VCaP (cell line): ENCODE data around the gene TPO.

Experiments used
- H3K27ac ChIP-seq: fragments of 450-650 bp; 2 replicates; pipeline ENCODE4 v1.5.1; 2017
- TF ChIP-seq, protein P1 (sequence below): fragments of 450-650 bp; conservative IDR thresholded peaks from 2 replicates; pipeline ENCODE4 v1.5.1; 2017; ENCODE audit warnings: mild to moderate bottlenecking, moderate library complexity

The TPO gene

DNA sequence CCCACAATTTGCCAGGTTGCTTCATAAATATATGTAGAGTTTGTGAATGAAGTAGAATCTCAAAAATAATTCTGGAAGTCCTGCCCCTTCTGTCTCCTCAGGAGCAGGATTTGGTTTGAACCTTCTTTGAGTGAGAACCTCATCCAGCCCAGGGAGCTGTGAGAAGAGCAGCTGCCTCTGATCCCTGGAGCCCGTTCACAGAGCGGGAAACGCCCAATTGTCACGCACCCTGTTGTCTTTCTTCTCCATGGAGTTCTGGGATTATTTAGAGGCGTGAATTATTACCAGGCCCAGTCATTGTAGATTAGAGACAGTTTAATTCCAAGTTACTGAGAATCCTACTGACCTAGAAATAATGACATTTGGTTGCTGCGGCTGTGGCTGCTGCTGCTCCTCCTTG is 66.1 kb downstream of the TPO start:
- no peak overlapping the region; the same call in 1 of the 2 replicates for H3K27ac ChIP-seq
- TF ChIP-seq, protein P1, sequence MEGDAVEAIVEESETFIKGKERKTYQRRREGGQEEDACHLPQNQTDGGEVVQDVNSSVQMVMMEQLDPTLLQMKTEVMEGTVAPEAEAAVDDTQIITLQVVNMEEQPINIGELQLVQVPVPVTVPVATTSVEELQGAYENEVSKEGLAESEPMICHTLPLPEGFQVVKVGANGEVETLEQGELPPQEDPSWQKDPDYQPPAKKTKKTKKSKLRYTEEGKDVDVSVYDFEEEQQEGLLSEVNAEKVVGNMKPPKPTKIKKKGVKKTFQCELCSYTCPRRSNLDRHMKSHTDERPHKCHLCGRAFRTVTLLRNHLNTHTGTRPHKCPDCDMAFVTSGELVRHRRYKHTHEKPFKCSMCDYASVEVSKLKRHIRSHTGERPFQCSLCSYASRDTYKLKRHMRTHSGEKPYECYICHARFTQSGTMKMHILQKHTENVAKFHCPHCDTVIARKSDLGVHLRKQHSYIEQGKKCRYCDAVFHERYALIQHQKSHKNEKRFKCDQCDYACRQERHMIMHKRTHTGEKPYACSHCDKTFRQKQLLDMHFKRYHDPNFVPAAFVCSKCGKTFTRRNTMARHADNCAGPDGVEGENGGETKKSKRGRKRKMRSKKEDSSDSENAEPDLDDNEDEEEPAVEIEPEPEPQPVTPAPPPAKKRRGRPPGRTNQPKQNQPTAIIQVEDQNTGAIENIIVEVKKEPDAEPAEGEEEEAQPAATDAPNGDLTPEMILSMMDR: no peak

DNA sequence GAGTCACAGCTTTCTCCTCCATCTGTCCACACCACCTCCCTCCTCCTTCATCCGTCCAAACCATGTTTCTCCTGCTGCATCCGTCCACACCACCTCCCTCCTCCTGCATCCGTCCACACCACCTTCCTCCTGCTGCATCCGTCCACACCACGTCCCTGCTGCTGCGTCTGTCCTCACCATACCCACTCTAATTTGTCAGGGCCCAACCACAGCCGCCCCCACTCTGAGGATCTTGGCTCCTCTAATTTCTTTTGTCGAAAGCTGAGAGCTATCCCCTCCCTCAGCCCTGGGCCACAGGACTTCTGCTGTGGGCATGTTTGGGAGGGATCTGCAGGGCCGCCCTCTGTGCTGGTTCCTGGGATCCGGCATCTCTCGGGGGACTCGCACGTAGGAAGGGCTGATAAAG is 67.4 kb downstream of the TPO start:
- no peak overlapping the region for H3K27ac ChIP-seq
- TF ChIP-seq, protein P1: no peak

DNA sequence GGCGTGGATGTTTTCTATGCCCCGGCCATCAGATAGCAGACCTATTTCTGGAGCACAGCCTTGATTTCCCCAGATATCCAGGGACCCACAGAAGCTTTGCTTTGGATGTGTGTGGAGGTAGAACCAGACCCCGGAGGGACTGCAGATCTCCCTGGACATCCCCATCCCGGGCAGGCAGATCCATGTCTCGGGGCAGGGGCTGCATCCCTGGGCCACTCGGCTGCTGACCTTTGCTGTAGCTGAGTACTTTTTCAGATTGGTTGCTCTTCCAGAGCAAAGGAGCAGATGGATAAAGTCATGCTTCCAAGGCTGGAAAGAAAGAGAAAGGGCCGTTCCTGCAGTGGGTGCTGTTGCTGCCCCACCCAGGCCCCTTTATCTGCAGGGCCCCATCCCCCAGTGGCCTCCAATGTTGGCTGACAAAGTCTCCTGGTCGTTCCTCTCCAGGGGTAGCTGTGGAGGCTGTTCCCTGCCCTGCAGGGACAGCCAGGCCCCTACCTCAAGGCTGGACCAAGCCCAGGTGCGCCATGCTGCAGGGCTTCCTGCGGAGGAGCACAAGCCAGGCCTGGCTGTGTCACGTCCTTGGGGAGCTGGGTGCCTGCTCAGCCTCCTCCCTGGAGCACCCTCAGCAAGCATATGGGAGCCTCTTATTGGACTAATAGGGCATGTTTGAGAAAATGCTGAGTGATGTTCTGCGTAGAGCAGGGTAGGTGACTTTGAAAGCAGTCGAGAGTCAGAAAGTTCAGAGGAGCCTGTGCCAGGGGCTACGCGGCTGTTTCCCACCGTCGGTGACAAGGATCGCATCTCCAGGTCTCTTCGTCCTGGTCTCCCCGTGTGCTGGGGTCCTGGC is 68.4 kb downstream of the TPO start:
- no peak overlapping the region for H3K27ac ChIP-seq
- TF ChIP-seq, protein P1: no peak

DNA sequence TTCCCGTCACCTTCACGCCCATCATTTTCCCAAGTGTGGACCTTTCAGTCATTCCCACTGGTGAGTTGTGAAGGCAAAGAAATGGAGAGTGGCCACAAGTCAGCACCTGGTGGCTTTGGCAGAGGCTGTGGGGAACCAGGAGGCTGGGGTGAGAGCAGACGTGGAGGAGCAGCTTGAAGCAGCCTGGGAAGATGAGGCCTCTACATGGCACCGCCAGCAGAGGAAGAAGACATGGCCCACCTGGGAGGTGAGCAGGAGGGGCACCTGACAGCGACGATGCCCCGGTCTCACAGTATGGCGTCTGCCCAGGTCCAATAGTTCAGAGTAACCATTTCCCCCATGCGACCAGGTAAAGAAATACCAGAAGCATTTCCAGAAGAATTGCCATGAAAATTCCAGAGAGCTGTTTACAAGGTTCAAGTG is 69.0 kb downstream of the TPO start:
- H3K27ac ChIP-seq: no peak overlapping the region
- TF ChIP-seq, protein P1: no peak

DNA sequence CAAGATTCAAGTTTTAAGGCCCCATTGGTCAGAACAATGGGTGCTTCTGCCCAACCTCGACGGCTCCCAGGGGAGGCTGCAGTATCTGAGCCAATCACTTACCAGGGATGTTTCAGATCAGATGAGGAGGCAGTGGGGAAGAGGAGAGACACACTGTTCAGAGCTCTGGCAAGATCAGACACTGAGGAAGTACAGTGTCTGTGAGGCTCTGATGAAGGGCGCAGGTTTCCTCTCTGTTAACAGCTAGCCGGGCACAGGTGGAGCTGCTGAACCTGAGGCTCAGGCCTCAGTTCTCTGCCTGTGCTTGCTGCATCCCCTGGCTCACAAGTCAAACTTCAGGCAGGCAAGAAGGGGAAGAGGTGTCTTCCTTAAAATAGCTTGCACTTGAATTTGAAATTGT is 69.7 kb downstream of the TPO start:
- TF ChIP-seq, protein P1: no peak
- H3K27ac ChIP-seq: no peak overlapping the region

DNA sequence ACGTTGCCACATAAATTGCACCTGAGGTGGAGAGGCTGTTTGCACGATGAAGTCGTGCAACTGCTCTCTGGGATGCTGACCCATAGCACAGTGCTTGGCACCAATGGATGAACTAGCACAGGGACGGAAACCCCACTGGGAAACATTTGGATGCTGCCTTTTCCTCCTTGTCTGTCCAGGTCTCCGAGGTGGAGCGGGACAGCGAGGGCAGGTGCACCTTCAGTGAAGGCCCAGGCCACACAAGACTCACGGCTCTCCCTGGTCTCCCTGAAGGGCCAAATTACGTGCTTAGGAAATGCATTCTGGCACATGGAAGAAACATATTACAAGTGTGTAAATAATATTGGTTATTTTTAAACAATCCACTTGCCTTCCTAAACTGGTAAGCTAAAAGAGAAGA is 70.3 kb downstream of the TPO start:
- H3K27ac ChIP-seq: no peak overlapping the region
- TF ChIP-seq, protein P1: no peak

DNA sequence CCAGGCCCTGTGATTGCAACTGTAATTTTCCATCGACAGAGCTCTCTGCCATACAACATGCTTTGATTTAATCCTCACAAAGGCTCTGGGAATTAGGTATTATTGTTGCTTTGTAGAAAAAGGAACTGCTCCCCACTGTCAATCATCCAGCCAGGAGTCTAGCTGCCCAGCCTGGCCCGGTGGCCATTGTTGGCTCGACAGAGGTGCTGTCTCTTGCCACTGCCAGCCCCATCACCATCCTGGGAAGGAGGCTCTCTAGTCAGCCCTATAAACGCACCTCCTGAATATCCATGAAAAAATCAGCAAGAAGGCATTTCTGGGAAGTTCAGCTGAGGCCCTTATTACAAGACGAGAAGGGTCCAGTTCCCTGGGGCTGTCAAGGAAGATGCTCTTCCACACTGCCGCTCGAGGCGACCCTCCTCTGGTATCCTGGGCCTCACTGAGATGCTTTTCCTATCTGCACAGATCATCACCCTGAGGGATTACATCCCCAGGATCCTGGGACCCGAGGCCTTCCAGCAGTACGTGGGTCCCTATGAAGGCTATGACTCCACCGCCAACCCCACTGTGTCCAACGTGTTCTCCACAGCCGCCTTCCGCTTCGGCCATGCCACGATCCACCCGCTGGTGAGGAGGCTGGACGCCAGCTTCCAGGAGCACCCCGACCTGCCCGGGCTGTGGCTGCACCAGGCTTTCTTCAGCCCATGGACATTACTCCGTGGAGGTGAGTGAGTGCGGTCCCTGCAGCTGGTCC is 71.0 kb downstream of the TPO start:
- TF ChIP-seq, protein P1: no peak
- H3K27ac ChIP-seq: no peak overlapping the region
